ENCODE results near the gene IFITM2. TPM values are rescaled to one million over a fixed set of nuclear protein-coding genes. Genes with fewer than 3 reads are reported as not detected.
A peak's percentile ranks its signal among the peaks of the same experiment; 100 is the strongest.
"Not testable (repeated sequence)": the region's sequence is repeated elsewhere in the genome, so short reads cannot be mapped to it uniquely, and the experiment has no call there.

IFITM2 gene
- total RNA-seq, 2 donors from 2014 or later, result 96.6 to 149 TPM

- peak; percentile 46 for DNase-seq (ENCODE audit: low spot score)
- Histone ChIP-seq H3K27ac (peak overlapping the region; percentile 55 to 67), H3K4me3 (peak overlapping the region; percentile 7 to 27)
Measured at GRCh38 chr11:267491-267994, 40.1 kb upstream of the IFITM2 start.

GRCh38 chr11:268716-269145, 38.9 kb upstream of the IFITM2 start:
- DNase-seq (ENCODE audit: low spot score); intact Hi-C loops (cut with DNase I); H3K4me3 ChIP-seq; H3K4me1 ChIP-seq (replicated peaks); H3K36me3 ChIP-seq; H3K27me3 ChIP-seq (replicated peaks; ENCODE audit: insufficient read depth); H3K9me3 ChIP-seq: not testable (repeated sequence)
- peak overlapping the region; percentile 45 to 55 for H3K27ac ChIP-seq
- WGBS, result 67% methylated on average over 16 of the region's 16 CpGs

More at GRCh38 chr11:267491-267994, 40.1 kb upstream of the IFITM2 start:
- no peaks in the 10 kb centered on the region for H3K9me3 ChIP-seq
- WGBS, result 37% methylated on average over 18 of the region's 18 CpGs
- no peaks in the 10 kb centered on the region for H3K4me1 ChIP-seq (replicated peaks)
- intact Hi-C loops (cut with DNase I), result no loop called here
- H3K36me3 ChIP-seq, result no peaks in the 10 kb centered on the region
- H3K27me3 ChIP-seq (replicated peaks; ENCODE audit: insufficient read depth), result no peaks in the 10 kb centered on the region
- TF ChIP-seq POLR2AphosphoS5 (IDR thresholded peaks at IDR 0.05), result no peak
- peak; percentile 47 for TF ChIP-seq POLR2A (IDR thresholded peaks at IDR 0.05)
- TF ChIP-seq, protein P1, sequence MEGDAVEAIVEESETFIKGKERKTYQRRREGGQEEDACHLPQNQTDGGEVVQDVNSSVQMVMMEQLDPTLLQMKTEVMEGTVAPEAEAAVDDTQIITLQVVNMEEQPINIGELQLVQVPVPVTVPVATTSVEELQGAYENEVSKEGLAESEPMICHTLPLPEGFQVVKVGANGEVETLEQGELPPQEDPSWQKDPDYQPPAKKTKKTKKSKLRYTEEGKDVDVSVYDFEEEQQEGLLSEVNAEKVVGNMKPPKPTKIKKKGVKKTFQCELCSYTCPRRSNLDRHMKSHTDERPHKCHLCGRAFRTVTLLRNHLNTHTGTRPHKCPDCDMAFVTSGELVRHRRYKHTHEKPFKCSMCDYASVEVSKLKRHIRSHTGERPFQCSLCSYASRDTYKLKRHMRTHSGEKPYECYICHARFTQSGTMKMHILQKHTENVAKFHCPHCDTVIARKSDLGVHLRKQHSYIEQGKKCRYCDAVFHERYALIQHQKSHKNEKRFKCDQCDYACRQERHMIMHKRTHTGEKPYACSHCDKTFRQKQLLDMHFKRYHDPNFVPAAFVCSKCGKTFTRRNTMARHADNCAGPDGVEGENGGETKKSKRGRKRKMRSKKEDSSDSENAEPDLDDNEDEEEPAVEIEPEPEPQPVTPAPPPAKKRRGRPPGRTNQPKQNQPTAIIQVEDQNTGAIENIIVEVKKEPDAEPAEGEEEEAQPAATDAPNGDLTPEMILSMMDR (IDR thresholded peaks at IDR 0.05), result no peak

- Histone ChIP-seq H3K4me3 (no peak overlapping the region), H3K9me3 (no peaks in the 10 kb centered on the region), H3K27ac (peak overlapping the region in 1 of 2 donors; percentile 33), H3K36me3 (no peaks in the 10 kb centered on the region), H3K27me3 (replicated peaks; ENCODE audit: insufficient read depth) (no peaks in the 10 kb centered on the region), H3K4me1 (replicated peaks) (no peaks in the 10 kb centered on the region)
- intact Hi-C loops (cut with DNase I), result no loop called here
- DNase-seq (ENCODE audit: low spot score), result no peak
- 65% methylated on average over 21 of the region's 21 CpGs for WGBS
- TF ChIP-seq POLR2A (IDR thresholded peaks at IDR 0.05), result no peak
- TF ChIP-seq, protein P1 (IDR thresholded peaks at IDR 0.05), result peak in 1 of 4 experiments; percentile 15
Measured at GRCh38 chr11:269146-269890, 38.3 kb upstream of the IFITM2 start.

- TF ChIP-seq POLR2AphosphoS5 (IDR thresholded peaks at IDR 0.05) (no peak), POLR2A (IDR thresholded peaks at IDR 0.05) (no peak)
- TF ChIP-seq, protein P1 (IDR thresholded peaks at IDR 0.05), result no peak
- Histone ChIP-seq H3K36me3 (no peaks in the 10 kb centered on the region), H3K4me3 (no peak overlapping the region), H3K9me3 (no peaks in the 10 kb centered on the region), H3K4me1 (replicated peaks) (no peaks in the 10 kb centered on the region), H3K27me3 (replicated peaks; ENCODE audit: insufficient read depth) (no peaks in the 10 kb centered on the region), H3K27ac (no peak overlapping the region)
- DNase-seq (ENCODE audit: low spot score), result no peak
- WGBS, result 78% methylated on average over 18 of the region's 18 CpGs
- intact Hi-C loops (cut with DNase I), result no loop called here
Measured at GRCh38 chr11:270451-271318, 36.9 kb upstream of the IFITM2 start.

DNA sequence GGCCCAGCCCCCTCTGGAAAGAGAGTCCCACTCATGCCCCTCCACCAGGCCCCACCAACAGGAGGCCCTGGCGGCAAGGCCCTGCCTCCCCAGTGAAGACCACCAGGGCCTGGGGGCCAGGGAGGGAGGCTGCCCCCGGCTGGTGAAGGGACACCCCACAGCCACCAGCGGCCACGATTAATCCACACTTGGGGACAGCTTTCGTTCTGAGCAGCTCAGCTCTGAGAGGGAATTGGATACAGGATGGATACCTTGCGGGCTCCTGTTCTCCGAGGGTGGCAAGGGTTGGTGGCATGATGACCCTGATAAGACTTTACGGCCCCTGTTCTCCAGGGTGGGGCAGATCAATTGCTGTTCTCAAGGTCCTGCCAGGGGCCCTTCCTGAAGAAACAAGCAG, 36.3 kb upstream of the IFITM2 start:
- H3K36me3 ChIP-seq, result no peaks in the 10 kb centered on the region
- H3K27ac ChIP-seq, result no peak overlapping the region
- DNase-seq (ENCODE audit: low spot score), result no peak
- H3K4me1 ChIP-seq (replicated peaks), result no peaks in the 10 kb centered on the region
- intact Hi-C loops (cut with DNase I), result no loop called here
- no peak overlapping the region for H3K4me3 ChIP-seq
- H3K9me3 ChIP-seq, result no peaks in the 10 kb centered on the region
- no peaks in the 10 kb centered on the region for H3K27me3 ChIP-seq (replicated peaks; ENCODE audit: insufficient read depth)
- WGBS, result 76% methylated on average over 6 of the region's 8 CpGs
- TF ChIP-seq, protein P1 (IDR thresholded peaks at IDR 0.05), result no peak
- no peak for TF ChIP-seq POLR2A (IDR thresholded peaks at IDR 0.05)
- no peak for TF ChIP-seq POLR2AphosphoS5 (IDR thresholded peaks at IDR 0.05)
